ENCODE data around the gene AADACL3. TPM values are rescaled to one million over a fixed set of nuclear protein-coding genes. Genes with fewer than 3 reads are reported as not detected.

AADACL3 gene
- total RNA-seq, 1 experiment from 2014 or later, result not detected

- CTCF ChIA-PET, result no interaction called here
- BruUV-seq (replicated peaks), result no TSS peak
- TF ChIP-seq, protein P1, sequence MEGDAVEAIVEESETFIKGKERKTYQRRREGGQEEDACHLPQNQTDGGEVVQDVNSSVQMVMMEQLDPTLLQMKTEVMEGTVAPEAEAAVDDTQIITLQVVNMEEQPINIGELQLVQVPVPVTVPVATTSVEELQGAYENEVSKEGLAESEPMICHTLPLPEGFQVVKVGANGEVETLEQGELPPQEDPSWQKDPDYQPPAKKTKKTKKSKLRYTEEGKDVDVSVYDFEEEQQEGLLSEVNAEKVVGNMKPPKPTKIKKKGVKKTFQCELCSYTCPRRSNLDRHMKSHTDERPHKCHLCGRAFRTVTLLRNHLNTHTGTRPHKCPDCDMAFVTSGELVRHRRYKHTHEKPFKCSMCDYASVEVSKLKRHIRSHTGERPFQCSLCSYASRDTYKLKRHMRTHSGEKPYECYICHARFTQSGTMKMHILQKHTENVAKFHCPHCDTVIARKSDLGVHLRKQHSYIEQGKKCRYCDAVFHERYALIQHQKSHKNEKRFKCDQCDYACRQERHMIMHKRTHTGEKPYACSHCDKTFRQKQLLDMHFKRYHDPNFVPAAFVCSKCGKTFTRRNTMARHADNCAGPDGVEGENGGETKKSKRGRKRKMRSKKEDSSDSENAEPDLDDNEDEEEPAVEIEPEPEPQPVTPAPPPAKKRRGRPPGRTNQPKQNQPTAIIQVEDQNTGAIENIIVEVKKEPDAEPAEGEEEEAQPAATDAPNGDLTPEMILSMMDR (IDR thresholded peaks at IDR 0.05; ENCODE audit: unreplicated experiment), result no peak
- no peaks in the 10 kb centered on the region for H3K9me3 Mint-ChIP-seq (ENCODE audit: low read depth, unreplicated experiment)
- H3K4me3 Mint-ChIP-seq (ENCODE audit: low read depth, unreplicated experiment), result no peak overlapping the region
- intact Hi-C loops (cut with micrococcal nuclease; ENCODE audit: unreplicated experiment), result no loop called here
- no peak overlapping the region for H3K27ac Mint-ChIP-seq (ENCODE audit: unreplicated experiment)
- H3K27me3 Mint-ChIP-seq (ENCODE audit: unreplicated experiment), result peaks cover 70% of the 10 kb centered on the region
- DNase-seq, result no peak
- no peaks in the 10 kb centered on the region for H3K4me1 Mint-ChIP-seq (ENCODE audit: low read depth, unreplicated experiment)
- no peaks in the 10 kb centered on the region for H3K36me3 Mint-ChIP-seq (ENCODE audit: insufficient read depth, unreplicated experiment)
Measured at GRCh38 chr1:12761781-12762180, 45.9 kb downstream of the AADACL3 start.

DNA sequence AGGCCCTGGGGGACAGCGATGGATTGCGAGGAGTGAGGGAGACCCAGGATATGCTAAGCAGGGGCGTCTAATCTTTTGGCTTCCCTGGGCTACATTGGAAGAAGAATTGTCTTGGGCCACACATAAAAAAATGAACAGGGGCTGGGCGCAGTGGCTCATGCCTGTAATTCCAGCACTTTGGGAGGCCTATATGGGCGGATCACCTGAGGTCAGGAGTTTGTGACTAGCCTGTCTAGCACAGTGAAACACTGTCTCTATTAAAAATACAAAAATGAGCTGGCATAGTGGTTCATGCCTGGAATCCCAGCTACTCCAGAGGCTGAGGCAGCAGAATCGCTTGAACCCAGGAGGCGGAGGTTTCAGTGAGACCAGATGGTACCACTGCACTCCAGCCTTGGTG, 46.9 kb downstream of the AADACL3 start:
- Mint-ChIP-seq H3K4me1 (ENCODE audit: low read depth, unreplicated experiment) (no peaks in the 10 kb centered on the region), H3K36me3 (ENCODE audit: insufficient read depth, unreplicated experiment) (no peaks in the 10 kb centered on the region), H3K9me3 (ENCODE audit: low read depth, unreplicated experiment) (no peaks in the 10 kb centered on the region), H3K4me3 (ENCODE audit: low read depth, unreplicated experiment) (no peak overlapping the region), H3K27me3 (ENCODE audit: unreplicated experiment) (peaks cover 70% of the 10 kb centered on the region), H3K27ac (ENCODE audit: unreplicated experiment) (no peak overlapping the region)
- TF ChIP-seq, protein P1 (IDR thresholded peaks at IDR 0.05; ENCODE audit: unreplicated experiment), result no peak
- DNase-seq, result no peak
- BruUV-seq (replicated peaks), result no TSS peak
- intact Hi-C loops (cut with micrococcal nuclease; ENCODE audit: unreplicated experiment), result no loop called here
- CTCF ChIA-PET, result no interaction called here

GRCh38 chr1:12763479-12763878, 47.6 kb downstream of the AADACL3 start:
- intact Hi-C loops (cut with micrococcal nuclease; ENCODE audit: unreplicated experiment), result no loop called here
- Mint-ChIP-seq H3K27me3 (ENCODE audit: unreplicated experiment) (peaks cover 70% of the 10 kb centered on the region), H3K4me3 (ENCODE audit: low read depth, unreplicated experiment) (no peak overlapping the region), H3K9me3 (ENCODE audit: low read depth, unreplicated experiment) (no peaks in the 10 kb centered on the region), H3K36me3 (ENCODE audit: insufficient read depth, unreplicated experiment) (no peaks in the 10 kb centered on the region), H3K27ac (ENCODE audit: unreplicated experiment) (no peak overlapping the region), H3K4me1 (ENCODE audit: low read depth, unreplicated experiment) (no peaks in the 10 kb centered on the region)
- BruUV-seq (replicated peaks), result no TSS peak
- CTCF ChIA-PET, result no interaction called here
- DNase-seq, result no peak
- TF ChIP-seq, protein P1 (IDR thresholded peaks at IDR 0.05; ENCODE audit: unreplicated experiment), result no peak

DNA sequence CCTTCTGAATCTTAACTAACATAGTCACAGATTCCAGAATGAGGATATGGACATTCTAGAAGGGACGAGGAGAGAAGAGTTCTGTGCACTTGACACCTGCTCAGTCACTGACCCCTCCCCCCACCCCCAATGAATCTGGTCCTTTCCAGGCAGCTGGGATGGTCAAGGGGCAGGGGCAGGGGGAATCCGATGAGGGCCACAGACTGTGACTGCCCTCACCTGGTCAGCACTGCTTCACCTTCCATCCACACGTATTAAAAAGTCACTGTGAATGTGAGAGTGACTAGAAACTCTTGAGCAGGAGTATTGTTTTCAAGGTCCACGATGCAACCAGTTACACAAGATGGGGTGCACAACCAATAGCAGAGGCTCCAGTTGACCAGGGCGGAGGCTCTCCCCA, 48.1 kb downstream of the AADACL3 start:
- no TSS peak for BruUV-seq (replicated peaks)
- TF ChIP-seq, protein P1 (IDR thresholded peaks at IDR 0.05; ENCODE audit: unreplicated experiment), result no peak
- CTCF ChIA-PET, result no interaction called here
- DNase-seq, result no peak
- Mint-ChIP-seq H3K4me1 (ENCODE audit: low read depth, unreplicated experiment) (no peaks in the 10 kb centered on the region), H3K27me3 (ENCODE audit: unreplicated experiment) (peaks cover 70% of the 10 kb centered on the region), H3K36me3 (ENCODE audit: insufficient read depth, unreplicated experiment) (no peaks in the 10 kb centered on the region), H3K4me3 (ENCODE audit: low read depth, unreplicated experiment) (no peak overlapping the region), H3K9me3 (ENCODE audit: low read depth, unreplicated experiment) (no peaks in the 10 kb centered on the region), H3K27ac (ENCODE audit: unreplicated experiment) (no peak overlapping the region)
- intact Hi-C loops (cut with micrococcal nuclease; ENCODE audit: unreplicated experiment), result no loop called here

DNA sequence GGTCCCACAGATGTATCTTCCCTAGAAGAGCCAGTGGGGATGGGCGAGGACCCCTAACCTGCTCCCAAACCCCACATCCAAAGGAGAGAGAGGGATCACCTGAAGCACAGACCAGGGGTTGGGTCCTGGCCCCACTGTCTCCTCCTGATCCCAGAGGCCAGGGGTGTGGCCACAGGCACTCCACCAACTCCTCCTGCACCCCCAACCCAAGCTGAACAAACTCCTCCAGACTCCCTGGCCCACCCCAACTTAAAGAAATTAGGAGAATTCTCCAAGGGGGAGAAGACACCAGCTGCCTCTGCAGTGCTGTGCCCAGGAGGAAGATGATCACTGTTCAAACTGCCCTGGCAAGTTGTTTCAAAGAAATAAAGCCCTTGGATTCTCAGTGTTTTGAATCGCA, 53.1 kb downstream of the AADACL3 start:
- Mint-ChIP-seq H3K4me1 (ENCODE audit: low read depth, unreplicated experiment) (no peaks in the 10 kb centered on the region), H3K36me3 (ENCODE audit: insufficient read depth, unreplicated experiment) (no peaks in the 10 kb centered on the region), H3K9me3 (ENCODE audit: low read depth, unreplicated experiment) (no peaks in the 10 kb centered on the region), H3K27me3 (ENCODE audit: unreplicated experiment) (peaks cover 85% of the 10 kb centered on the region), H3K27ac (ENCODE audit: unreplicated experiment) (no peak overlapping the region), H3K4me3 (ENCODE audit: low read depth, unreplicated experiment) (no peak overlapping the region)
- DNase-seq, result no peak
- CTCF ChIA-PET, result no interaction called here
- BruUV-seq (replicated peaks), result no TSS peak
- intact Hi-C loops (cut with micrococcal nuclease; ENCODE audit: unreplicated experiment), result no loop called here
- TF ChIP-seq, protein P1 (IDR thresholded peaks at IDR 0.05; ENCODE audit: unreplicated experiment), result no peak
